HPDE6-E6E7 (cell line): ENCODE measurements around the gene KCNK4.
"Not testable (repeated sequence)": the region's sequence is repeated elsewhere in the genome, so short reads cannot be mapped to it uniquely, and the experiment has no call there.

ENCODE experiments used
- DNase-seq: peaks from one replicate; pipeline ENCODE4 v3.0.0; 2011; ENCODE audit warnings: missing footprints; ENCODE audit errors: extremely low spot score

KCNK4 gene

DNA sequence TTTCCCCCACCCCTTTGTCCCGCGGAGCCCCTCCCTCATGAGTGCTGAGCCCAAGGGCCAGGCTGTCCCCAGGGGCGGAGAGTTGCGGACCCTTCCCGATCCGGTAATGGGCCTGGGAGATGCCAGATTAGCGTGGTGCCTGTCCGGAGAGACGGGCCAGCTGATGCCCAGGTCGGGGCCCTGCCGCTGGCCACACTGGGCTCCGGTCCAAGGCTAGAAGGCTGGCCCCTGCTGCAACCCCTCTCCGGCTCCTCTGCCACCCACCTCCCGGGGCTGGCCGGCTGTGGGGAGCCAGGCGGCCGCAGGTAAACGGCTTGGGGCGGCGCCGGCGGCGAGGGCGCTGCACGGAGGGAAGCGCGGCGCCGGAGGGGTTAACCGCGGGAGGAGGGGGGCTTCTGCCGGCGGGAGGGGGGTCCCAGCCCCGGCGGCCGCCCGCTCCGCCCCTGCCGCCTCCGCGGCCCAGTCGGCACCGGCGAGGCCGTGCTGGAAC, at the start of gene KCNK4:
TSS of gene KCNK4 (plus strand) at position 41 of the 490 bp plus-strand sequence. CDS start 1,717 bp downstream, outside the sequence.
- no peak for DNase-seq

DNA sequence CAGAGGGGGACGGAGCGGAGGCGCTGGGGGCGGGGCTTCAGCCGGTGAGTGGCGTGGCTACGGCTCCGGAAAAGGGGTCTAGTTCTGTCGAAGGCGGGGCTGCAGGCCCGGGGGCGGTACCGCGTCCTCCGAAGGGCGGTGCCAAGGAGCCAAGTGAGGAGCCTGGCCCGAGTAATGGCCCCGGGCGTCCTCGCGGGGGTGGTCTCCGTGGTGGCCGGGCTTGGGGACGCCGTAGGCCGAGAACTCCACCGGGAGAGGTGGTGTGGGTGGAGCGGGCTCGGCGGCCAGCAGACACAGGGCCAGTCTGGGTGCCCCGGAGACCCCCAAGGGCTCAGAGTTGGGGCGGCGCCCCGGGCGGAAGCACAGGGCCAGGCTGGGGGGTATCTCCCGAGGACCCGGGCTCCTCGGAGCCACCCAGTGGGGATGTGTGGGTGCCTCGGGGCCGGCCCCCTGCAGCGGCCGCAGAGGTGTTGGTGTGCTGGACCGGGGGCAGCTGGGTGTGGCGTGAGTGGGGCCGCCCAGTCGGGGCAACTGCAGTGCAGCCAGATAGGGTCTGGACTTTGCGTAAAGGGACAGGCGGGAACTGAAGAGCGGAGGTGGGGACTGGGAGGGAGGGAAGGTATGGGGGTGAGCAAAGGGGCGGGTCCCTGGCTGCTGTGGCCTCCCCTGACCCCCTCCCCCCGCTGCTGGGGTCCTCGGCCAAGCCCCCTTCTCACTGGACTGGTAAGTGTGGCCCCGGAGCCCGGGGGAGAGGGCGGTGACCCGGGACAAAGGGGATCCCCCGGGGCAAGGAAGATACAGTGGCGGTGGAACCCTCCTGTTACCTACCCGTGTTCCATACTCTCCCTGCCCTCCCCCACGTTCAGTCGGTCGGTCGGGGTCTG, 49.4 kb upstream of the KCNK4 start:
- no peak for DNase-seq

DNA sequence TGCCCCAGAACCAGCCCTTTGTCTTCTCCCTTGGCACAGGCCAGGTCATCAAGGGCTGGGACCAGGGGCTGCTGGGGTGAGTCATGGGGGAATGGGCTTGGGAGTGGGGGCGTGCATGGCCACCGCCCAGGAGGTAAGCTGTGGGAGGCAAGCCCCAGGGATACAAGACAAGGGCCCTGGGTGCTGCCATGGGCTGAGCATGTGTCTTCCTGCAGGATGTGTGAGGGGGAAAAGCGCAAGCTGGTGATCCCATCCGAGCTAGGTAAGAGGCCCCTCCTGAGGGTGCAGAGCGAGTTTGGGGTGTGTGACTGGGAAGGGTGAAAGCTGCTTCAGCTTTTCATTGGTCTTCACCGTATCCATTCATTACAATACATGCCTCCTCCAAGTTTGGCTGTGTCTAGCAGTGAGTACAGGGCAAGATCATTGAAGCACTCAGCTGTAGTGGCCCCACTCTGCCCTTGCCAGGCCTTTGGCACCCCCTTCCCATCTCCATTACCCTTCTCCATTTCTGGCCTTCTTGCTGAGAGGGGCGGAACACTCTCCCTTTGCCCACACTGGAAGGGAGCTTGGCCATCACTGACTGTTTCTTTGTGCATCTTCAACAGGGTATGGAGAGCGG, 47.8 kb upstream of the KCNK4 start:
- no peak for DNase-seq

DNA sequence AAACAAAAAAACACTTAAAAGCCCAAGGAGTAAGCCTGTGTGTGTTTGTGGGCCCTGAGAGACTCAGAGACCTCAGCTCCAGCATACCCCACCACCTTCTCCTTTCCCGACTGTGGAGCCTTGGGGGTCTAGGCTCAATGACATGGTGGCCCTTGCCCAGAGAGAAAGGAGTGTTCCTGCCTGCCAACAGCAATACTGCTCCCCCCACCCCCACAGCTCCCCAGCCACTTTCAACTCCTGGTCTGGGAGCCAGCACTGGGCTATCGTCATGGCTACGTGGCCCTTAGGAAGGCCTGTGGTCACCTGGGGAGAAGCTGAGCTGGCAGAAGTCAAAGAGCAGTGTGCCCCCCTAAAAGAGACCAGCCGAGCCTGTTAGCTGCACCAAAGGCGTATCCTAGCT, 47.0 kb upstream of the KCNK4 start:
- no peak for DNase-seq

DNA sequence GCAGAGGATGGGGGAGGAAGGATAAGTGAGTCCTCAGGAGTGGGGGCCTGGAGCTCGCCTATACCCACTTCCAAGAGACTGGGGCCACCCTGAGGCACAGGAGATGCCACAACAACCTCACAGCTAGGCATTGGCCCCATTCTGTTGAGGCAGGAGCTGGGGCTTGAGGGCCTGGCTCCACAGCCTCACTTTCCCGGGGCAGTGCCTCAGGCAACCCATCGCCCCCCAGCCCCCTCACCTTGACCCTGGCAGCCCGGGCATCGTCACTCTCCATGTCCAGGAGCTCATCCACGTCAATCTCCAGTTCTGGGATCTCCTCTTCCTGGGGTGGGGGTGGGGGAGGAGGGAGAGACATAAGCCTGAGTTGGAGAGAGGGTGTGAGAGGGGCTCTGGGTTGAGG, 46.1 kb upstream of the KCNK4 start:
- DNase-seq = no peak

DNA sequence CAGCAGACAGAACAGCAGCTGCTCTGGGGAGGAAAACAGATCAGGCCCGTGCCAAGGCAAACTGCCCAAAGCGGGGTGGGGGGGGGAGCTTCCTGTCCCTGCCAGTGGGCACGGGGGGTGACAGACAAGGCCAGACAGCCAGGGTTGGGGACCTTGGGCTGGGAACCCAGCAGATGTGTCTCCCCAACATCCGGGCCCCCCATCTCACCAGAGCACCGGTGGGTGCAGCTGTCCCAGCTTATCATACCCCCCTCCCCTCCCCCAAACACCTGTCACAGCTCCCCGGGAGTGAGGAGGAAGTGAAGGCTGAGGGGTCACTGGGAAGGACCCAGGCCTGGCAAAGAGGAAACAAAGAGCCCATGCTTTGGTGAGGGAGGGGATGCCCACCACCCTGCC, 45.7 kb upstream of the KCNK4 start:
- DNase-seq = no peak

DNA sequence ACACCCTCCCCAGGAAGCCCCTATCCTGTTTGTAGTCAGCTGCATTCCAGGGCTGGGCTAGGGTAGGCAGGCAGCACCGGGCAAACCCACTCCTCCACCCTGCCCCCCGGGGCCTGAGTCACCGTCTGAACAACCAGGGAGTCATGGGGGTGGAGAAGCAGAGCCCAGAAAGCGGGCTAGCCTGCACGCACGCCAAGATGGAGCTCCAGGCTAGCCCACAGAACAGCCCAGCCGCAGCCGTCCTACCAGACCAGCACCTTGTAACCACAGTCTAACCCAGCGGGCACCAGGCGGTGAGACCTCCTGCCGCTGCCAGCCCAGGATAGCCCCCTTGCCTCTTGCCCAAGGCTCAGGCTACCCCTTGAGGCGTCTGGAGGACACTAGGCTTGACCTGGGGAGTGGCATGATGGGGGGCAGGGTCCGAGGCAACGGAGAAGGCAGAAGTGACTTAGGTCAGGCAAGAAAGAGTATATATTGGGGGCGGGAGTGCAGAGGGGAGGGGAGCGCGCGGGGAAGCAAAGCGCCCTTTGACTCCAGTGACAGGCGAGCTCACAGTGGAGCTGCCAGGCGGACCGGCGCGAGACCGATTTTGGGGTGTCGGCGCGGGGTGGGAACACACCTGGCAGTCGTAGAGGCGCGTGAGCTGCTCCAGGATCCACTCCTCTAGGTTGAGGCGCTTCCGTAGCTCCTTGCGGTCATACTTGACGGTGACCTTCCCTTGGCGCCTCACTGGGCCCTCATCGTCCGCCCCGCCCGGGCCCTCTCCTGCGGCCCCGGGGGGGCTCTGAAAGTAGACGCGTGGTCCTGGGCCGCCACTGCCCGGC, 45.1 kb upstream of the KCNK4 start:
- DNase-seq = peak; percentile 86

DNA sequence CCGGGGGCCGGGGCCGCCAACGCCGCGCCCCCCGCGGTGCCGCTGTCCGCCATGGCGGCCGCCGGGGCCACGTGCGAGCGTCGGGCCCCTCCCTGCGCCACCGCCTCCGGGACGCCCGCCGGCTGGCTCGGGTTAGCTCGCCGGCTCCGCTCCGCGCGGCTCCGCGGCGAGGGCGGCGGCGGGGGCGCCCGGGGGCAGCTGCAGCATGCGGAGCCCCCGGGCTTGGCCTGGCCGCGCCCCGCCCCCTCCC, 44.6 kb upstream of the KCNK4 start:
- not testable (repeated sequence) for DNase-seq

DNA sequence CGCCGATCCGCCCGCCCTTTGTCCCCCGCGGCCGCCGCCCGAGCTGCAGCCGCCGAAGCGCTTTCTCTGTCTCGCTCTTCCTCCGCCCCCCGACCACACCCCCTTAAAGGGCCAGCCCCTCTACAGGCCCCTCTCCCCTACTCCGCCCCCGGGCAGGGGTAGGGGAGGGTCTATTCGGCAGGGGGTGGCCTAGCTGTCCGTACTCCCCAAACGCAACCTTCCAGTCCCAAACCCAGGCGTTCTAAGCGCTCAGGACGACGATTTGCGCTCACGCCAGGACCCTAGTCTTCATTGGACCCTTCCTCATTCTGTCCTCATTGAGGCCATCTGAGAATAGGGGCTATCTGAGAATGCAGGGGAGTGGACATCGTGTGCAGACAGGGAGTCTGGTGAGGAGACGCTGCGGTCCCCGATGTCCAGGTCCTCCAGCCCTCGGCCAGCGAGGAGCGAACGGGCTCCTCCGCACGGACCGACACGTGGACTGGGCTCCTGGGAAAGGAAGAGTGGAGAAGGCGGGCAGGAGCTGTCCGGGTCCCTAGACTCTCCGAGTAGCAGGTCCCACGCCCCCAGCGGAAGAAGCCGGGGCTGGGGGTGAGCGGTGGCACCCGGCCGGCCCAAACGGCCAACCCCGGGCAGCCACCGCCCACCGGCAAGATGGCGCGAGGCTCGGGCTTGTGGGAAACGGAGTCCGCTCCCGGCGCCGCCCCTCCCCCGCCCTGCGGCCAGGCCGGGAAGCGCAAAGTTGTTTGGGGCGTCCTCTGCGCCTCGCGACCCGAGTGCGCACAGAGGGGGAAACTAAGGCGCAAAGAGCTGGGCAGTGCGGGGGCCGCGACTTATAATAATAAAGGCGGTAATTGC, 44.0 kb upstream of the KCNK4 start, which contains the start of gene PPP1R14B:
TSS of gene PPP1R14B (minus strand) at position 73 of the 858 bp plus-strand sequence. CDS start 270 bp downstream, outside the sequence.
- DNase-seq = no peak

DNA sequence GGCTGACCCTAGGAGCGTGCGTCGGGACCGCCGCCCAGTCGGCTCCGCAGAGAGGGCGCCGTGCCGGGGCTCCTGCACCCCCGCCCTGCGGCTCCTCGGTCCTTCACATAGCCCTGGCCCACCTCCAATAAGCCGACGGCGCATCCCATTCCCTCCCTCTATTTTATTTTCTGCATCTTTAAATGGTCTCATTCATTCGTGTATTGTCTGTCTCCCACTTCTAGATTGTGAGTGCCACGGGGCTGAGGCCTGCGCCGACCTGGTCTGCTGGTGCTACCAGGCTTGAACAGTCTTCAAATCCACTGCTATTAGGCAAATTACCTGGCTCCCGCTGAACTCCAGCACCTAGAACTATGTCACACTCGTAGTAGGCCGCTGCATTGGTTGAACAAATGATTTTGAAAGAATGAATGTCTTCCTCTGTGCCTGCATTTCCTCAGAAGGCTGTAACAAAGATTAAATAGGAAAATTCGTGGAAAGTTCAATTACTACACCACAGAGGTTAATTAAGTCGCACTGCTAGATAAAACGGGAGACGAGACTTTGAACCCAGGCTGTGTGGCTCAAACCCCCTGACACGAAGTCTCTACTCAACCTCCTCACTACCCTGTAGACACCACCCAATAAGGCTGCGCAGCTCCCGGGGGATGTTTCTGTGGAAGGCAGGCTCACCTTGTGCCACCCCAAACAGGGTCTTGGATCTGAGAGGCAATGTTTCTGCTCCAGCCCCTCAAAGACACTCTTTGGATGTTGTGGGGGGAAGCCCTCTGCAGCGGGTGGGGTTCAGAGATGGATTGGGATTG, 43.2 kb upstream of the KCNK4 start:
- DNase-seq = no peak

DNA sequence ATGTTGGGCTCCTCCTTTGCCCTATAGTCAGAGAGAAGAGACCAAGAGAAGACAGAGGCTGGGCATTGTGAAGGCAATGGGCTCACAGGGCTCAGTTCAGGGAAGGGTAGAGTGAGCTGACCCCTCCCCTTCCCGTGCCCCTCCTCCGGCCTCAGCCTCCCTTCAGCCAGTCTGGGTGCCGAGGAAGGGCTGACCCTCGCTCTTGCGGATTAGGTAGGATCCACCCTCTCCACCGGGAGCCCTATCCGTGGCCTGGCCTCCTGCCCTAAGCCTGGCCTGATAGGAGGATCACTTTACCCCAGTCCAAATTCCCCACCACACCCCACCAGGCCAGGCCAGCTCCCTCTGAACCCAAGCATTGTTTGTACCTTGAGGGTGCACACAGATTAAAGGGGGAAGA, 42.5 kb upstream of the KCNK4 start:
- no peak for DNase-seq

DNA sequence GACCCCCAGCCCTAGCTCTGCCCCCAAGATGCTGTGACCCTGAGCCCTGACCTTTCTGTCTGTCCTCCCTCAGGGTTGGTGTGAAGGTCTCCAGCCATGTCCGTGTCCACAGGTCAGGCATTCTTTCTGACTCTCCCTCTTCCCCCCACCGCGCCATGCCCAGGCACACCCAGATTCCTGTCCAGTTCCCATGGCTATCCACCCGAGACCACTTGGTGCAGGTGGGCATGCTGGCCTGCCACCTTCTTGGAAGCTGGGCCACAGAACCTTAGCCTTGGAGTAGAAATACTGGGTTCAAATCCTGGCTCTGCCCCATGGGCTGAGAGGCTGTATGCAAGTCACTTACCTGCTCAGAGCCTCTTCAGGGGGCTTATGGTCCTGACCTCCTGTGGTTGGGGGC, 42.1 kb upstream of the KCNK4 start:
- no peak for DNase-seq

DNA sequence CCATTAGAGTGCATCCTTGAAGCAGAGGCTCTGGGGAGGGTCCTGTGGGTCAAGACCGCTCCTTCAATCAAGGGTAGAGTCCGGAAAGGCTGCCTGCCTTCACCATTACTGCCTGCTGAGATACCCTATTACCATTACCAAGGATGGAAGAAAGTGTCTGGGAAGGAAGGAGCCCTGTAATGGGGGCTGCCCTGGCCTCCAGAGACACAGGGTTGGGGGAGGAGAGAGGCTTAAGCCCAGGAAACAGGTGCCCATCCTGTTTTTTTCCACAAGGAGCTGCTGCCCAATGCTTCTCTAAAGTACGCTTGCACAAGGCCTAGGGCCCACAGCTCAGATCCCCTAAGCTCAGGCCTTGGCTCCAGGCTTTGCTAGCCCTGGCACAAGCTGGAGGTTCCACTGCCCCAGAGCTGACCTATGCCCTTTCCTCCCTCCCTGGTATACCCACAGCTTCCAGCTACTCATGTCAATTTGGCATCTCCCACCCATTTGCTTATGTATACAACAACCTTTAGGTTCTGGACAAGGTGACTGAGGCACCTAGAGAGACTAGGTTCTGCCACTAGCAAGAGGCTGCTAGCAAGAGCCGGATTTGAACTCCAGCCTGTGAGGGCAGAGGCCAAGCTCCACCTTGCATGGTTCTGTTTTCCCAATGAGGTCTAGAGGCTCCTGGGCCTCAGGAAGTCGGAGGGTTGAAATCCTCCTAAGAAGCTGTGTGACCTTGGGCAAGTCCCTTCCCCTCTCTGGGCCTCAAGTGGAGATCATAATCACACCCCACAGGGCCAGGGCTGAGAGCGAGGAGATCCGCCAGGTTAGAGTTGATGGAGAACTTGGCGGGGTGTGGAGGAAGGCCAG, 41.3 kb upstream of the KCNK4 start:
- no peak for DNase-seq

DNA sequence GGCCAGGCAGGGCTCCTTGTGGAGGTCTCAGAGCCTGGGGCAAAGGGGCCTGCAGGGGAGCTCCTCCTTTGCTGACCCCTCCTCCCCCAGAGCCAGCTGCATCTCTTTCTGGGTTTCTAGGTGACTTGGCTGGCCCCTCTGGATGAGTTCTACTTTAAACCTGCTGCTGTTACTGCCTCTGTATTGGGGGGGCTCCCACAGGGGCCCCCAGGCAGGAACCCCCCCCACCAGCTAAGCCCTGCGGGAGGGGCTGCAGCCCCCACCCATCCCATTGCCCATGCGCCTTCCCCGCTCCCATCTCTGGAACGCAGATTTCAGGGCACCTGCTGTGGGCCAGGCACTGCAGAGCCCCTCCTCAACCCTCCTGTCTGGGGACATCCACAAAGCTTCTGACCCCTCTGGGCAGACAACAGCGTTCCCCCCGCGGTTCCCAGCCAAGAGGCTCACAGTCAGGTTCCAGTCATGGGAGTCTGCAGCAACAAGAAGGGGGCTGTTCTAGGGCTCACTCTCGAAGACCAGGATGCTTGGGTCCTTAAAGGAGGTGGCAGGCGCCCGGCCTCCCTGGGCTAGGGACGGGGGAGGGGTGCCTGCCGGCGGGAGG, 40.6 kb upstream of the KCNK4 start:
- no peak for DNase-seq

DNA sequence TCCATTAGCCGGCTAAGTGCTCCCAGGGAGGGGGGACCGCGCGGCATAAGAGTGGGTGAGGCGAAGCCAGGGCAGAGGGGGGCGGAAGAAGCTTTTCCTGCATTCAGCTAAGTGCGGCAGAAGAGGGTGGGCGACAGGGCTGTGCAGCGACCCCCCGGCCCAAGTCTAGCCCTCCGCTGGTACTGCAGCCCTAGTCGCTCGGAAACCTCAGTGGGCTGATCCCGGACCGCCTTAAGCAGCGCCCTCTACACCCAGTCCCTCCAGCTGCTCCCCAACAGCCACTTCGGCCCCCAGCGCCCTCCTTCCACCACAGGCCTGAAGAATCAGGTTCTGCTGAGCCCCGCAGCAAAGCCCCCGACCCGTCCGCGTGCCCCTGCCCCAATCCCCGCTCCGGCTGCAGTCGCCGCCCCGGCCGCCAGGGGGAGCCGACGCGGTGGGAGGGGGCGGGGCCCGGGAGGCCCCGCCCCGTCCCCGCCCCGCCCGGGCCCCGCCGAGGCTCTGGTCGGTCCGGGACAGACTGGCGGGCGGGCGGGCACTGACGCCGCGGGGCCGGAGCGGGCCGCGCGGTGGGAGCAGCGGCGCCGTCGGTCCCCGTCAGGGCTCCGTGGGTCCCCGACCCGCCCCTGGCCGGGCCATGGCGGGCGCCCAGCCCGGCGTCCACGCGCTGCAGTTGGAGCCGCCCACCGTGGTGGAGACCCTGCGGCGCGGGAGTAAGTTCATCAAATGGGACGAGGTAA, 39.9 kb upstream of the KCNK4 start, which contains the start of gene PLCB3:
TSS of gene PLCB3 (plus strand) at position 515 of the 737 bp plus-strand sequence. CDS start at position 635, 120 bp downstream.
- DNase-seq = no peak

DNA sequence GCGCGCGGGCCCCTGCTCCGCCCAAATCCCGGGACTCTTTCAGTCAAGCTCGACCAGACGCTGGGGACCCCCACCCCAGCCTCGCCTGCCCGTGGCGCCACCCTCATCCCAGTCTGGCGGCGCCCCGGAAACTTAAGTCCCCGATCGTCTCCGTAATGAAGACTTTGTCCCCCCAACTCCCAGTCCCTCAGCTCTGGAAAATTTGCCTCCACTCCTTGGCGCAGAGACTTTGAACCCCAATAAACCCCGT, 39.4 kb upstream of the KCNK4 start:
- no peak for DNase-seq

DNA sequence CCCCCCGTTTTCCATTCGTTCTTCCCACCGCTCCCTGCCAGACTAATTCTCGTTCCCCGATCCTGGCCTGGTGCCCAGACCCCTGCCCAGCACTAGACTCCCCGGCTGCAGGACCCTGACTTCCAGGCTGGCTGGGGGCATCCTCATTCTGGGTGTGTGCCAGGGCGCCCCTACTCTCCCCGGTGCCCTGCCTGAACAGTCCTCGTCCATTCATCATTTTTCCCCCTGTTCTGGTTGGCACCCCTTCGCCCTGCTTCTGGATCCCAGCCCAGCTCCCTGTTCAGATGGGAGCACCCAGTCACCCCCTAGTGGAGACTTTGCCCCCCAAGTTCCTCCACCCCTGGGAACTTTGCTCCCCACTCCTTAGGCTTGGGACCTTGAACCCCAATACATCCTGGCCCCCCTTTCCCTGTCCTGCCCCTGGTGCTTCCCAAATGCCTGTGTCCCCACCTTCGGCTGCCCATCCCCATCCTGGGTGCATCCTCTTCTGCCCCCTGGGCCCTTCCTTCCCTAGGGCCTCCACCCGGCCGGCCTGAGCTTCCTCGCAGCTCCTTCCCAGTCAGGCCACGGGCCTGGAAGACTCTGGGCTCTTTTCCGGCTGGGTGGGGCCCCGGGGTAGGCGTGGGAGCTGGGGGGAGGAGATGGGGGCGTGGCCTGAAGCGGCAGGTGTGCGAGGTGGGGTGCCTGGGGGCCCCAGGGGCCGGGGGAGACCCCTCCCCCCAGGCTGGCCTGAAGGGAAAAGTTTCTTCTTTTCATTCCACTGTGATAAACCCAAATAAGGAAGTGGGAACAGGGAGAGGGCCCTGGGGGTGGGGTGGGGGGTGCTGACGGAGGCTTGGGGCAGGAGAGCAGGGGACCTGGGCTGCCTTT, 38.9 kb upstream of the KCNK4 start:
- DNase-seq = no peak

DNA sequence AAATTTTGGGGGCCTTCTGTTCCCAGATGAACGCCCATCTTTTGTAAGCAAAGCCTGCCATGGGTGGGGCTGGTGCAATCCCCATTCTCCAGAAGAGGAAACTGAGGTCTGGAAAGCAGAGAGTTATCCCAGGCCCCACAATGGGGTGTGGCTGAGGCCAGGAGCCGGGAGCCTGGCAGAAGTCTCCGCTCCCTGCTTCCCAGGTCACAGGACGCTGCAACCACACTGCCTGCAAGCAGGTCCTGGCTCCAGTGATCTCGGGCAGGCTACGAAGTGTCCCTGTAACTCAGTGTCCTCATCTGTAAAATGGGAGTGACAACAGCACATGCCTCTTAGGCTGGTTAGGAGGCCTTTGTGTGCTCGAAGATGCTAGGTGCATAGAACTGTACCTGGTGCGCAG, 38.1 kb upstream of the KCNK4 start:
- no peak for DNase-seq
